CD4-positive, alpha-beta T cell treated with Interleukin-15 for 1 hour (primary cell): ENCODE results near the gene C10orf90.

Experiments
- DNase-seq: peaks from one replicate; pipeline ENCODE4 v3.0.0-alpha.2; 2020

Gene C10orf90

DNA sequence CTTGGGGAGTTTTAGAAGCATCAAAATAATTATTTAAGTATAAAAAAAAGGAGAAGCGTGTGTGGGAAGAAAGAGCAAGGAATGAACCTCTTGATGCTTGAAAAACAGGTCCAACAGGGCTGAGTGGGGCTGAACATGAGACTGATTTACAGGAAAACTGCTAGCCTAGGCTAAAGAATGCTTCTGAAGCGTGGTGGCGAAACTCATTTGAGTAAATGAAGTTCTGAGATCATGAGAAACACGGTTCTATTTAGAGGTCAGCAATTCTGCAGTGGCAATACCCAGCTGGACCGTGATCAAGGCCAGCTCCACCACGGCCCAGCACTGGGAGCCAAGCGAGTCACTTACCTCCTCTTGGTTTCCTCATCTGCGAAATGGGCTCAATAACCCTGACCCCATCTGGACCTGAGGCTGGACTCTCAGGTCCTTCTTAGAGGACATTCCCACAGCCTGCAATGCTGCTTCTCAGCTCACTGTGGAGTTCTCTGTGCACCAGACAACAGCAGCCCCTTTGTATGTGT lies 142.1 kb downstream of the C10orf90 start:
- DNase-seq = no peak

DNA sequence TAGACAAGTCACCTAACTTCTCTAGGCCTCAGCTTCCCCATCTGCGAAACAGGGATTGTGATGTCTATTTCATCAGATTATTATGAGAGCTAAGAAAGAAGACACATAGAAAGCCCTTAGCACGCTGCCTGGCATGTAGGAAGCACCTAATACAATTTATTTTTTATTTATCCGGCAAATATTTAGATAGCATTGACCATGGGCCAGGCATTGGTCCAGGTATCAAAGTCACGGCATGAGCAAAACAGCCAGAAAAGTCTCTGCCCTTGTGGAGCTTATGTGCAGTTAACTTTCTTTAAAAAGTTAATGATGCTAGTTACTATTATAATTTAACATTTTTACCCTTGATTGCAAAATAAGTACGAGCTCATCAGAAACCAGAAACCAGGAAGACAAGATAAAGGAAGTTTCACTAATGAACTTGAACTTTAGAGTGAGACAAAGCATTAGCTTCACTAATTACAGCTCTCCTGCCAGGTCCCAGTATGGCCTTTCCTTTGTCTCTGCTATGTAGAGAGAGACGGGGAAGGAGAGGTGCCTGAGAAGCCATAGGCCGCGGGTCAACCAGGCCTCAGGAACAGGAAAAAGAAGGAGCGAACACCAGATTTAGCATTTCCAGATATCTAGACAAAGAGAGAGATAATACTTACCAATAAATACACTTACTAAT lies 142.7 kb downstream of the C10orf90 start:
- DNase-seq = no peak

DNA sequence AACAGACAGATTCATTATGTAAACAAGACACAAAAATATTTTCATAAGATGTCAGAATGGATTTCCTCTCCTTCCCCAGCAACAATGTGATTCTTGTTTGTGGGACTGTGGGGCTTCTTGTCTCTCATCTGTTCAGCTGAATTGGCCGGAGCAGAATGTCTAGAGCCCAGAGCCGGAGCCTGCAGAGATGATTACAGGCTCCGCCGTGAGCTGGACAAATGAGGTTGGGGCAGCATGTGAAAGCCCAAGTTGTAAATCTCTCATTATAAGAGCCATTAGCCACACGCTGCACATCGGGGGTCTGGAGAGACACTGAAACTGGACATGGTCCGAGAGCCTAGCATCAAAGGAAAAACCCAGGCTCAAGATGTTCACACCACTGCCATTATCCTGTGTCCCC lies 145.2 kb downstream of the C10orf90 start:
- DNase-seq = no peak

DNA sequence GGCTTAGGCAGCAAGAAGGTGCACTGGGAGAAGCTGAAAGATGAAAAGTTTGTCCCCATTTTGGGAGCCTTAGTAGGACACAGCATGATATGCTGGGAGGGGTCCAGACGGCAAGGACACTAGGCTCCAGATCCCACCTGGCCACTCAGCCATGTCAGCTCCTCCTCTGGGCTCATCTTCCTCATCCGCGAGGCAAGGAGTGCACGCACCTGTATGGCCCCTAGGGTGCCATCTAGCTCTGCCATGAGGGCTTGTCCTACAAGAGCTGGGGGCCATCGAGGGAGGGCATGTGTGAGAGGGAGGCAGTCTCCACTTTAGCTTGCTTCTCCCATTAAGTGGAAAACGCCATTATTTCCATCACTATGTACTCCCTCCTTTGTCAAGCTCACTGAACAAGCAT lies 146.0 kb downstream of the C10orf90 start:
- no peak for DNase-seq

DNA sequence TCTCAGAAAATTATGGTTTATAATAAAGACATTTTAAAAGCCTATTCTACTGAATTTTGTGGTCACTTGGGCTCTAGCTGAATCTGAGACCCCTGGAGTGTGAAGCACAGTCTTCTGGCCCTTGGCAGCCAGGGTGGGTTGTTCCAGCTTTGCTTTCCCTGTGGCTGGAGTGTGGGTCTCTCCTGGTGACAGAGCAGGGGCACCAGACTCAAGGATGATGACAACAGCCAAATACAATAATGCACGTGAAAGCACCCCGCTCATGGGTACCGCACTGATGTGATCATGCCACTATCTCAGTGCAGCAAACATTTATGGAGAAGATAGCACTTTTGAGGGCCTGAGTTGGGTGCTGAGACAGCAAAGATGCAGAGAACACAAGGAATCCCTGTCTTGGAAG lies 147.4 kb downstream of the C10orf90 start:
- no peak for DNase-seq

DNA sequence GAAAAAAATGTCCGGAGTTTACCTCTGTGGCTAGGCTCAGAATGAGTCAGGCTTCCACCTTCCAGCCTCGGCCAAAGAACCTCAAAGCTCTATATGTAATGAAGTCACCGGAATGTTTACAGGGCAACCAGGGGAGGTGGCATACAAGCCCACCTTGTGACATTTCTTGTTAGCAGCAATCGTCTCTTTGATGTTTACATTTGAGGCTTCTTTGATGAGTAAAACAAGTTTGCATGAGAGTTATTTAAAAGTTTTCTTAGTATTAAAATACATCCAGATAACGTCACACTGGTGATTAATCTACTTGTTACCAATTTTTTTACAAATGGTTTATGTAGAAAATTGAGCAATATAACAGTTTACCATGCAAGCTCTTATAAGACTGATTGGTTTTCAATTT lies 149.1 kb downstream of the C10orf90 start:
- DNase-seq = no peak

DNA sequence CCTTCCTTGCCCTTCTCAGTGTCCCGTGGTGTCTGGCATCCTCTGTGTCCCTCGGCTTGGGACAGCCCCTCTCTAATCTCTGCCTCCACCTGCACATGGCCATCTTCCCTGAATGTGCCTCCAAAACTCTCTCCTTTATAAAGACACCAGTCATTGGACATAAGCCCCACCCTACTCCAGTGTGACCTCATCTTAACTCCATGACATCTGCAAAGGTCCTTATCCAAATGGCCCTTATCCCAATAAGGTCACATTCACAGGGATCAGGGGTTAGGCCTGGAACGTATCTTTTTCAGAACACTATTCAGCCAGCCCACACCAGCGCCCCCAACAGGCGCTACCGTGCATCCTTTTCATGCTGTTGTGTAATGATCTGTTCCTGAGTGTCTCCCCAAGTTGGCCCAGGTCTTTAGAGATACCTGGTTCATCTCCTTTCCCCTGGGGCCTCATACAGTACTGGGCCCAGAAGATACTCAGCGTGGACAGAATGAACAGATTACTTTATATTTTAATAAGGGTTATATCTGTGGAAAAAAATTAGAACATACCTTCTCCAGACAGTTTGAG lies 149.7 kb downstream of the C10orf90 start:
- no peak for DNase-seq

DNA sequence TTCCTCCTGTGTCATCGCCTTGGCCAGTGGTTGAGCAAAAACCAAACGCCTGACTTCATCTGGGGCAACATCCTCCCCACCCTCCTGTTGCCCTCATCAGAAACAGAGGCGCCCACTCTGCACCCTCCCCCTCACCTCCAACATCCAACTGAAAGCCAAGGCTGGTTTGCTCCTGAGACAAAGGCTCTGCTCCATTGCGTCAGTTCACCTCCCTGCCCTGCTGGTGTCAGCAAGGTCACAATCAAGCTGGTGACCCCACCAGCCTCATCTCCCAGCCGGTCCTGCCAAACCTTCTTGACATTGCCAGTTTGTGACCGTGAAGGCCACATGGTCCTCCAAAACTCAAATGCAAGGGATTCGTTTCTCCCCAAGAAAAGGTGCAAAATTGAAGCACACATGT lies 150.5 kb downstream of the C10orf90 start:
- no peak for DNase-seq

DNA sequence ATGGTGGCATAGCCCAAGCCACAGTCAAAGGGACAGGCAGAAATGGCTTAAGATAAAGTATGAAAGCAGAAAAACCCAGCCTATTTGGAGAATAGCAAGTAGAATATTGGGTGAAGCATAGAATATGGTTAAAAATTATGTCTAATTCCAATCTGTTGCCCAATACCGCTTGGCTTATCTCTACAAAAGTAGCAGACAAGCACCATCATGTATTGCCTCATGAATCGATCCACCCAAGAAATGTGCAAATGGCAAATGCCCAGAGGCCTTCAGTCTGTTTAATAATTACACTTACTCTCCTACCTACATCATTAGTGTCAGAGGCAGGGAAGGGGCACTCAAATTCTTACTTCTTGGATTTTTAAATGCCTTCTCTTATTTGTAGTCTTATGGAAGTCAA lies 151.3 kb downstream of the C10orf90 start:
- no peak for DNase-seq

DNA sequence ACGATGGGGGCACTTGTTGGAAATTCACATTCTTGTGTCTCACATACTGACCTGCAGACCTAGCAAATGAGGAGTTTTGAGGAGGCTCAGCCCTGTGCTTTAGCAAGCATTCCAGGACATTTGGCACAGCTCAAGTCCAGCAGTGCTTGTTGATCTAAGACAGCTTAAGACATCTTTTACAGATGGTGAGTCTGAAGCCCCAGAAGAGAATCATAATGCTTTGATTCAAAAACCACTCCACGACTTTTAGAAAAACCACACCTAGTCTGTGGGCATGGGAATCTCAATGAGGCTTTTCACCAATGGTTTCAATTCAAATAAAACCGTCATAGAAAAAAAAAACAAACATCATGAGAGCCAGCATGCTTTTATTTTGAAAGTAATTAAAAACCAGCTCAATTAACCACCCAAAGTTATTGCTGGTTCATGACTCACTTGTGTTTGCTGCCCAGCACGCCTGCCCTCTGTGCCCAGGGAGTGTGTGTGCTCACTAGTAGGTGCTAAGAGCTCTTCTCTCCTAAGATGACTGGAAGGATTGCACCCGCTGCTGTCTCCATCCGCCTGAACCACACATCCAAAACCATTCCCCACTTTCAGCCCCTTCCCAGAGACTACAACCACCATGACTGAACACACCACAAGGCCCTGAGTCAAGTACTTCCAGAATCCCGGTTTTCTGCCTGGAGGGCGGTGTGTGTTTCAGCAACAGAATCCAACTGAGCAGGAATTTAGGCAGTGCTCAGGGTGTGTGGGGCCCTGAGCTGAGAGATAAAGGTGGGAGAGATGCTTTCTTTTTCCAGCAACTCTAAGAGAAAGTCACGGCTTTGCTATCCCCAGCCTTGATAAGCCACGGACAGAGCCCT lies 152.0 kb downstream of the C10orf90 start:
- DNase-seq = no peak

DNA sequence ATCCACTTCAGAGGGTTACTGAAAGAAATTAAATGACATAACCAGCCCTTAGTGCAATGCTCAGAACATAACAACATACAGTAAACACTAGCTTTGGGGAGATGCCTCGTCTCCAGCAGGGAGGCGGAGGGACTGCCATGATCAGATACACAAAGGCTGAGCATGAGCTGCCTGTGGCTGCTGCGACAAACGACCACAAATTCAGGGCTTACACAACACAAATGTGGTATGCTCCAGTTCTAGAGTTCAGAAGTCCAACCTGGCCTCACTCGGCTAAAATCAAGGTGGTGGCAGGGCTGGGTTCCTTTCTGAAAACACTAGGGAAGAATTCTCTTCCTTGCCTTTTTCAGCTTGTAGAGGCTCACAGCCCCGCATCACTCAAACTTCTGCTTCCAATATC lies 154.0 kb downstream of the C10orf90 start:
- DNase-seq = no peak

DNA sequence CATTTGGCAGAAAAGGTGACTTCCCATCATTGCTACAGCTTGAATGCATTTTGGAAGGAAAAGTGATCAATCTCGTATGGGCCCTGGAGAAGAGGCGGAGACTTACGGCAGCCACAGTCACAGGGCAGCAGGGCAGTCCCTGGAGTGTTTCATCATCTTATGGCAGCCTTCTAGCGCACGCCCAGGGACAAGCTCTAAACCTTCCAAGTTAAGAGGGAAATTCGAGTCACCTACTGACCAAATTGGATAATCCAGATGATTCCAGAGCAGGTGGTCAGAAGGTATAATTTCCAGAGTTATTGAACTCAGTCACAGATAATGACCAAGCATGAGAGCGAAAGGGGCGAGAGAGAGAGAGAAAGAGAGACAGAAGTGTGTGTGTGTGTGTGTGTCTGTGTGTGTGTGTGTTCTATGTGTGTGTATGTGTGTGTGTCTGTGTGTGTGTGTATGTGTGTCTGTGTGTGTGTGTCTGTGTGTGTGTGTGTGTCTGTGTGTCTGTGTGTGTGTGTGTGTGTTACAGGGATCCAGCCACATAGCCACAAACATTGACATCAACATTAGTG lies 158.5 kb downstream of the C10orf90 start:
- DNase-seq = no peak

DNA sequence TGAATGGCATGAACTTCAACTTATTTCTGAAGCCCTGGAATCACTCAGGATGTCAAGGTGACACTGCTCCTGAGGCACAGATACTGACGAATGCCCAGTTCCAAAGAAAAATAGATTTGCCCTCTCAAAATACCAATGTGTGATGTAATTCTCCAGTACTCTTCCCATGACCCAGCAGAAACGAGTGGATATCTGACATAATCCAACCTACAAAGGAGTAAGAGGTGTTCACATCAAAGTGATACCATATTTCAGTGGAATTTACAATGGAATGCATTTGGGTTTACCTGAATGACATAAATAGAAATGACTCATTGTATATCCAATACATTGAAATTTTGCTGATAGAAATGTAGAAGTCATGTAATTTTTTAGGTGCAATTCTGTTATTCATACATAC lies 161.3 kb downstream of the C10orf90 start:
- DNase-seq = no peak

DNA sequence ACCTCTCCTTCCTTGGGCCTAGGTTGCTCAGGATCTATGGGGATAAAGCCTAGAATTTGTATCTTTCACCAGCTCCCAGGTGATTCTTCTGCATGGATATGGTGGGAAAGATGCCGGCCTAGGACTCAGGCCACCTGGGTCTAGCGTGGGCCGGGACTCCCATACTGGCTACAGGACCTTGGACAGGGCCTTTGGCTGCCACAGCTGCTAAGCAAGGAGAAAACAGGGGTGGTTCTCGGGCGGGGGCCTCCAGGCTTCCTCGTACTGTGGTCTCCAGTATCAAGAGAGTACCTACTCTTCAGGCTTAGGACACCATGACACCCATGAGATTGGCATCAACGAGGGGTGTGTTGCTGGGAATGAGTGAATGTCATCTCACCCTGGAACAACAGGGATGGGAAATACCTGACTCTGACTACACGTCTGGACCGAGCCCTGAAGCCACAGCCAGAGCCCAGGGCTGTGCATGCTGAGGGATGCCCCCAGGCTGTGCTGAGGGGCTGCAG lies 161.9 kb downstream of the C10orf90 start:
- DNase-seq = no peak

DNA sequence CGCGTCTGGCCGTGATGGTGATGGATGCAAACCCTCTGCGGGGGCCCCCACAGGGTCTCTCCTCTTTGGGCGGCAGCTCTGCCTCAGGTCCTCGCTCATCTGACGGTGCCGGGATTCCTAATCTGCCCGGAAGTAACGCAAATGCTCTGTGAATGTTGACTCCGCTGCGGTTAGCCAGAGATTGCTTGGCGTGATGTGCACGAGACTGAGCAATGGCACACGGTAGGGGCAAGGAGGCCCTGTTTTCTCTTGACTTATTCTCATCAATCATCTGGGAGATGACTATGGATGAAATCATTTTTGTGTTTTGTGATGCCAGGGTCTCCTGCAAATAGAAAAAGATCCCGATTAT lies 165.8 kb downstream of the C10orf90 start:
- DNase-seq = no peak

DNA sequence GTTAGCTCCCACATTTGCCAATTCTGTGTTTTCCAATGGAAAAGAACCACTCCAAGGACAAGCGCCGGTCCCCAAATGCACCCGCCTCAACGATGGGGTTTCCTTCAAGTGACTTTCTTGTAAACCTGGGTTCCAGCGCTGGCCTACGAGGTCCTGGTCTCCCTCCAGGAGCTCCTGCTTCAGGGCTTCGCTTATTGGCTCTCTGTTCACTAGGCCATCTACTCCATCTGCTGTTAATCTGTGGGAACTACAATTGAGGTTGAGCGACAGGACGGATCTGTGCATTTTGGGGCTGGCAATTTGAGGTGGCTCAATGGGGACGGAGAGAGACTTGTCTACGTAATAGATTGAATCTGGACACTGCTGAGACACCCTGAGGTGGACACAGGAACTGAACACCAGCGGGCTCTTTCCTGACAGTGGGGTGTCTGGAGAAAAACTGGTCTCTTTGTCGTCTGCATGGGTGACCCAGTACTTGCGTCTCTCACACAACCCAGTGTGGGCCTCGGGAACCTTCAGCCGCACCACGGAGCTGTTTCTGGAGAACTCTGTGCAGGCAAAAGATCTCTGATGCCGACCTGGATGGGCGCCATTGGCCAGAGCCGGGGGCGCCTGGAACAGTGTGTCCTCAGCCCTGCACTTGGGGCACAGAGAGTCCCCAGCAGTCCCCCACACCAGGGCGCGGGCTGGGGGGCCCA lies 166.3 kb downstream of the C10orf90 start:
- DNase-seq = no peak

DNA sequence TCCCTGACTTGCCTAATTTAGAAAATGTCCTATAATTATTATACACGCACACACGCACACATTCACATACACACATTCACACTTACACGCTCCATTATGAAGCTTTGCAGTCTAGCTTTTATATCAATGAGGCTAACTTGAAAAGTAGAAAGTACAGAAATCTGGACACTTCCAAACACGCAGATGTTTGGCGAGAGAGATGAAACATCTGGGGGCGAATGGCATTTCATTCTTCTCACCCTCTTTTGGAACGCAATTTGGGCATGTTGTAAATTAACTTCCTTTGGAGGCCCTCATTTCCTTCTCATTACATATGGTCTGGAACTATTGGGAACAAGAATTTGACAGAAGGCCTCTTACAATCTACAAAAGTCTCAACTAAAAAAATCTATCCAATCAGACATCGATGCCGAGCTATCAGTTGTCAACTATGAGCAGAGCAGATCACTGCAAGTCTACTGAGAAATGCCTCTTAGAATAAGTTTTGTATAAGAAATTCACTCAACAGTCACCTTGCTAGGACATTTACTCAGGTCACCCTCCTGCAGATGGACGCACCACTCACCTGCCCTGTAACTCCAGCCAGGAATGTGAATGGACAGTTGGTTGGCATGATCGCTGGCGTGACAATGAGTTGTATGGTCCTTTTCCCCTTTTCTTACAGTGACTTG lies 167.0 kb downstream of the C10orf90 start:
- no peak for DNase-seq

DNA sequence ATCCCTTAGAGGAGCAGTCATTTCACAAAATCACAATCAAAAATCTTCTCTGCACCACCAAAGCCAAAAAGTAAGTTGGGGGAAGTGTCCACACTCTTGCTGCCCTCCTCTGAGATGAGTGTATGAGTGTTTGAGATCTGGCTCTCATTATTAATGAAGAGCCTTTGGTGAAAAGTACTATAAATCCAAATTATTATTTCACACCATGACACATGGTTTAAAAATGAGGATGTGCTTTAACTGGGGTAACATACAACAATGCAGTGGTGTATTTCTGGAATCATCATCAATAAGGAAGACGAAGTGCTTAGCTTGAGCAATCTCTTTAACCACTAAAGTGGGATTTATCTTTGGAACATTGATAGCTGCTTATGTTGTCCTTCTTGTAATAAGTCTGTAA lies 168.1 kb downstream of the C10orf90 start:
- no peak for DNase-seq

DNA sequence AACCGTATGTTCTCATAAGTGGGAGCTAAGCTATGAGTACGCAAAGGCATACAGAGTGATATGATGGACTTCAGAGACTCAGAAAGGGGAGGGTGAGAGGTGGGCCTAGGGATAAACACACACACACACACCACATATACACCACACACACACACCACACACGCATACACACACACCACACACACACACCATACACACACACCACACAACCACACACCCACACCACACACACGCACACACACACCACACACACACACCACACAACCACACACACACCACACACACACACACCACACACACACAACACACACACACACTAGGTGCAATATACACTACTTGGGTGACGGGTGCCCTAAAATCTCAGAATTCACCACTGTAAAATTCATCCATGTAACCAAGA lies 168.7 kb downstream of the C10orf90 start:
- DNase-seq = no peak

DNA sequence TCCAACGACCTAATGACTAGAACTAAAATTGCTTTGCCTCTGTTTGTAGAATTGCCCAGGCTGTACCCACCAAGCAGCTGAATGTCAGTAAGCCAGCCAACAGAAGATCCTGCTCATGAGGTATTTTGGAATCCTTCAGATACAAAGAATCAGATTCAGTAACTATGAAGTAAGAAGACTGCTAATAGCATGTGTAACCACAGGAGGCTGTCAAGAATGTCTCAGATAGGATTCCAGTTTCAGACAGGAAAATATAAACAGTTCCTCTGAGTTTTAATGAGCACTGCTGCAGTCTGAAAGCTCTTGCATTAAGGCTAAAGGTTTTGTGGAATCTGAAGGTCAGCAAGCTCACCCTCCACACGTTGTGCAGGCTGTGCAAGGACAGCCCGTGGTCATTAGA lies 169.6 kb downstream of the C10orf90 start:
- no peak for DNase-seq

DNA sequence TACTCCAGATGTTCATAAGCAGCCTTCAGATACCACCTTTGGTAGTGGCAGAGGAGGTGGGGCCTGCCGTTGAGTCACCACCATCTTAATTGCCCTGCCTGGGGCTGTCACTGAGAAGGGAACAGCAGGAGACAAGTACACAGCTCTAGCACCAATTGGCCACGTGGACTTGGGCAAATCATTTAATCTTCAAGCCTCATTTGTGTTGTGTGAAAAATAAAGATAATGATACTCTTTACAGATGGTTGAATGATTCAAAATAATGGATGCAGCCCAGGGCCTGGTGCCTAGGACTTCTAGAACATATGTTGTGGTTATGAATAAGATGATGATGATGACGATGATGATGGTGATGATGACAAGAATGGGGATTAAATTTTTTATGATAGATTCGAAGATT lies 170.3 kb downstream of the C10orf90 start:
- no peak for DNase-seq

DNA sequence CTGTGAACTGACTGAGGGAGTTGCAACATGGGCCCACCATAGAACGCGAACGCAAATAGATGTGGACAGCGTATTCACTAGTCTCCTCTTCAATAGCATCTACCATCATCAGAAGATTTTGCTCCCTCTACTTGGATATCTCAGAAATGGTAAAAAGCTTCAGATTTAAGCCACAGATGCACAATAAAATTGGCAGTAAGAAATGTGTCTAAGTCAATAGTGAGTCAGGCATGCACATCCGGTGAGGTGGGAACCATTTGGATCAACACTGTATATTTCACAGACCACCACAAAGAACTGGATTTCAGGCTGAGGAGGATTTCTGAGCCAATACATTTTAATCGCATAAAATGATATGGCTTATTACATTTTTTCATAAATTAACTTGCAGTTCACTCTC lies 170.7 kb downstream of the C10orf90 start:
- no peak for DNase-seq
